Vagina (tissue), 2 donors: ENCODE data around the gene SNX7. TPM values are rescaled to one million over a fixed set of nuclear protein-coding genes. Genes with fewer than 3 reads are reported as not detected.

Experiments used
- DNase-seq, 2 donors: peaks; one replicate each; pipeline ENCODE4 v3.0.0-alpha.2; 2017; ENCODE audit errors: extremely low spot score in 2 of 2
- H3K27ac ChIP-seq: fragments of 200-600 bp; sonication (generic); one replicate; pipeline ENCODE4 v1.5.1; 2019
- H3K27me3 ChIP-seq: fragments of 200-600 bp; sonication (generic); one replicate; pipeline ENCODE4 v1.5.1; 2019
- H3K36me3 ChIP-seq, 2 donors: fragments of 200-600 bp; sonication (generic); one replicate each; pipeline ENCODE4 v1.5.1; 2017 to 2019
- H3K4me1 ChIP-seq: fragments of 200-600 bp; sonication (generic); one replicate; pipeline ENCODE4 v1.5.1; 2019
- H3K4me3 ChIP-seq, 2 donors: fragments of 200-600 bp; sonication (generic); 1 replicate in 1 of 2; 2 replicates in 1 of 2; pipeline ENCODE4 v1.5.1; 2016 to 2019
- H3K9me3 ChIP-seq: fragments of 200-600 bp; sonication (generic); one replicate; pipeline ENCODE4 v1.5.1; 2019
- POLR2A ChIP-seq, 2 donors: fragments of 450-650 bp; IDR thresholded peaks; one replicate each; pipeline ENCODE4 v1.6.1; 2017; ENCODE audit warnings: antibody characterized with exemption in 2 of 2, mild to moderate bottlenecking in 2 of 2, moderate library complexity in 2 of 2
- POLR2AphosphoS5 ChIP-seq, 2 donors: sonication (generic); formaldehyde crosslinking; IDR thresholded peaks; one replicate each; pipeline ENCODE4 v1.9.0; 2017; ENCODE audit warnings: antibody characterized with exemption in 2 of 2, mild to moderate bottlenecking in 2 of 2, low read depth in 1 of 2; ENCODE audit not compliant: insufficient read depth in 1 of 2
- intact Hi-C: fragments of 100-400 bp; cut with DNase I; formaldehyde crosslinking; loops from one replicate; pipeline ENCODE4 v1.15.1; 2023
- total RNA-seq: library from RNA; depleted of rRNA; stranded (reverse); fragments of >200 nt; gene quantifications from one replicate; pipeline ENCODE4 v1.2.3, GENCODE V29; 2016
- TF ChIP-seq, protein P1 (sequence below), 3 experiments: fragments of 450-650 bp in 2 of 3; fragments of 200-600 bp in 1 of 3; sonication (generic) in 1 of 3; IDR thresholded peaks; one replicate each; pipeline ENCODE4 v1.5.1; 2017 to 2019; ENCODE audit warnings: antibody characterized with exemption in 3 of 3, mild to moderate bottlenecking in 2 of 3, moderate library complexity in 2 of 3

Gene SNX7
- total RNA-seq, 1 donor from 2014 or later, result 21.4 TPM

DNA sequence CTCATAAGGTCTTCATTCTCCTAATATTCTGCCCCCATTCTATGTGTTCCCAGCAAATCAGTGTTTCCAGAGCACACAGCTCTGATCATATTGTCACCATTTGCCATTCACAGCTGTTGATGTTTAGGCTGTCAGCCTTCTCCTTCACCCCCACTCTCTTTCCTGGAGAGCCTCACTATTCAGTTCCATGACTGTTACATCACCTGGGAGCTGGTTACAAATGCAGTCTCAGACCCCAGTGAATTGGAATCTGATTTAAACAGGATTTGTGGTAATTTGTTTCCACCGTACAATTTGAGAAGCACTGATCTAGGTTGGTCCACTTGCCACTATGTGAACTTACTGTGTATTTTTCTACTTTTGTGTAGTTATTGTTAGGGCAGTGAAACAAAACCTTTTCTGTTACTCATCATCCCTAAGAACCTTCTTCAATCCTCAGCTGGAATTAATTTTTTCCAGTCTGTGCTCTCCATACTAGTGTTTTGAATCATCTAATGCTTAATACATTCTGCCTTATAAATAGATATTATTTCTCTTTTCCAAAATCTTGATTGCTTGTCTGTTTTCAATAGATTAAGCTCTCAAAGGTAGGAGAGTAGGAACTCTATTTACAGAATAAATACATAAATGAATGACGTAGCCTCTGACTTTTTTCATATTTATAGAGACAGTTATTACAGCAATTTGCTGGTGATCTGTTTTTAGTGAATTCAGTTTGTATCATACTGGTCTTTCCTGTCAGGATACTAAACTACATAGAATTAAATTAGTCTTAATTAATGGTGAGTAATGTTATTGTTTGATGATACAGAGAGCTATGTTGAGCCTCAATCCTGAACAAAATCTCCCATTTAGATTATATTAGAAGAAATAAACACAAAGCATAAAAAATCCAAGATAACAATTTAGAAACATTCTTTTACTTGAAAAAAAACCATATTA is 8.1 kb downstream of the SNX7 start:
- no peak for TF ChIP-seq POLR2A (IDR thresholded peaks at IDR 0.05)
- H3K4me3 ChIP-seq, result no peak overlapping the region
- no peaks in the 10 kb centered on the region for H3K36me3 ChIP-seq
- H3K4me1 ChIP-seq, result peaks cover 26% of the 10 kb centered on the region
- DNase-seq, result no peak
- no peaks in the 10 kb centered on the region for H3K27me3 ChIP-seq
- intact Hi-C loops, result no loop called here
- H3K27ac ChIP-seq, result no peak overlapping the region
- H3K9me3 ChIP-seq, result no peaks in the 10 kb centered on the region

DNA sequence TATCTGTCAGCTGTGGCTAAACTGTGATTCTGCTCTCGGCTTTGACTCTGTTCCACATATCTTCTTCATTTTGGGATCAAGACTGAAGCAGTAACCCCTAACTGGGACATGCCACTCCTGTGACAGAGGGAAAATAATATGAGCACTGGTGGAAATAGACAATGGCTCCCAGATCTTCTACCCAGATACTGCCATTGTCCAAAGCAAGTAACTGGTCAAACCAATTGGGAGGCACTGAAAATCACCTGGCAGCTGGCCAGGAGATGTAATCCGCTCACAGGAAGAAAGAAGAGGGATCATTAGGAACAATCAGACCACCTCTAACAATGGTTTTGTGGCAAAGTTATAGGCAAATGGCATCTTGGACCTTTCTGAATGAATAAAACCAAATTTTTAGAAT is 10.7 kb downstream of the SNX7 start:
- Histone ChIP-seq H3K4me1 (peaks cover 48% of the 10 kb centered on the region), H3K36me3 (no peaks in the 10 kb centered on the region), H3K9me3 (no peaks in the 10 kb centered on the region), H3K27ac (no peak overlapping the region), H3K27me3 (no peaks in the 10 kb centered on the region), H3K4me3 (no peak overlapping the region)
- DNase-seq, result no peak
- TF ChIP-seq POLR2A (IDR thresholded peaks at IDR 0.05) (no peak), POLR2AphosphoS5 (IDR thresholded peaks at IDR 0.05; ENCODE audit: insufficient read depth in 1 of 2, low read depth in 1 of 2) (no peak)
- TF ChIP-seq, protein P1, sequence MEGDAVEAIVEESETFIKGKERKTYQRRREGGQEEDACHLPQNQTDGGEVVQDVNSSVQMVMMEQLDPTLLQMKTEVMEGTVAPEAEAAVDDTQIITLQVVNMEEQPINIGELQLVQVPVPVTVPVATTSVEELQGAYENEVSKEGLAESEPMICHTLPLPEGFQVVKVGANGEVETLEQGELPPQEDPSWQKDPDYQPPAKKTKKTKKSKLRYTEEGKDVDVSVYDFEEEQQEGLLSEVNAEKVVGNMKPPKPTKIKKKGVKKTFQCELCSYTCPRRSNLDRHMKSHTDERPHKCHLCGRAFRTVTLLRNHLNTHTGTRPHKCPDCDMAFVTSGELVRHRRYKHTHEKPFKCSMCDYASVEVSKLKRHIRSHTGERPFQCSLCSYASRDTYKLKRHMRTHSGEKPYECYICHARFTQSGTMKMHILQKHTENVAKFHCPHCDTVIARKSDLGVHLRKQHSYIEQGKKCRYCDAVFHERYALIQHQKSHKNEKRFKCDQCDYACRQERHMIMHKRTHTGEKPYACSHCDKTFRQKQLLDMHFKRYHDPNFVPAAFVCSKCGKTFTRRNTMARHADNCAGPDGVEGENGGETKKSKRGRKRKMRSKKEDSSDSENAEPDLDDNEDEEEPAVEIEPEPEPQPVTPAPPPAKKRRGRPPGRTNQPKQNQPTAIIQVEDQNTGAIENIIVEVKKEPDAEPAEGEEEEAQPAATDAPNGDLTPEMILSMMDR (IDR thresholded peaks at IDR 0.05), result no peak
- intact Hi-C loops, result no loop called here

DNA sequence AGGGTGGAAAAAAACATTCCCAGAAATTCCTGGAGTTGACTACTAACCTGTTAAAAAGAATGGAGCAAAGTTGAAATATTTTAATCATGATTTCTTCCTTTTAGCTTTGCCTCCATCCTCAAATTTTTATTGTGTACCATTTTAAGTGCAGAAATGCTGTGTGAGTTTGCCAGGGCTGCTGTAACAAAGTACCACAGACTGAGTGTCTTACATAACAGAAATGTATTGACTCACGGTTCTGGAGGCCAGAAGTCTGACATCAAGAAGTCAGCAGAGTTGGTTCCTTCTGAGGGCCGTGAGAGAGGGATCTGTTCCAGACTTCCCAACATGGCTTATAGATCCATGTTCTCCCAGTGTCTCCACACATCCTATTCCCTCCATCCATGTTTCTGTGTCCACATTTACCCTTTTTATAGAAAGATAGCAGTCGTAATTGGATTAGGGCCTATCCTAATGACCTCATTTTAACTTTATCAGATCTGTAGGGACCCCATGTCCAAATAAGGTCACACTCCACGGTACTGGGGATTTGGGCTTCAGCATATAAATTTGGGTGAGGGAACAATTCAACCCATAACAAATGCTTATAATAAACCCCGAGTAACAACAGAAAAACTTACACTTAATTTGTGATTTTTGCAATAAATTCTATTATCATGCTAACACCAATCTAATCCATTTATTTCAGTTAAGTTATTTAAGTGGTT is 12.7 kb downstream of the SNX7 start:
- Histone ChIP-seq H3K27ac (no peak overlapping the region), H3K36me3 (no peaks in the 10 kb centered on the region), H3K4me1 (peaks cover 42% of the 10 kb centered on the region), H3K27me3 (no peaks in the 10 kb centered on the region), H3K9me3 (no peaks in the 10 kb centered on the region), H3K4me3 (no peak overlapping the region)
- intact Hi-C loops, result no loop called here
- DNase-seq, result no peak
- TF ChIP-seq POLR2AphosphoS5 (IDR thresholded peaks at IDR 0.05; ENCODE audit: insufficient read depth in 1 of 2, low read depth in 1 of 2), result no peak
- TF ChIP-seq, protein P1 (IDR thresholded peaks at IDR 0.05), result no peak
- TF ChIP-seq POLR2A (IDR thresholded peaks at IDR 0.05), result no peak

DNA sequence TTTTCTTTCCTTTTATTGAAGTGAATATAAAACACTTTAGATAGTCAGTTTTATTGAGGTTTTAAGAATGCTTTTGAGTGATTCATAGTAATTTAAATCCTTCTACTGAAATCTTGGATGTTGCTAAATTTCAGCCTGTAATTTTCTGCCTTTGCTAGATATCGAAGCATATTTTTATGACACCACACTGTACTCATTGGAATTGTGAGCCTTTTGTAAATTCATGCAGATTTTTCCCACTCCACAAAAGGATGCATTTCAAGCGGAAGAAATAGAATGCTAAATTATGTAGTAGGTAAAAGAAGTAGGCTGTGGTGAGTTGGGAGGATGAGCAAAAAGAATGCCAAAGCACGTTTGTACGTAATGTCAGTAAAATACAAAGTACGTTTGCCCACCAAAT is 13.8 kb downstream of the SNX7 start:
- intact Hi-C loops, result no loop called here
- no peaks in the 10 kb centered on the region for H3K27me3 ChIP-seq
- no peak for DNase-seq
- H3K27ac ChIP-seq, result no peak overlapping the region
- H3K36me3 ChIP-seq, result no peaks in the 10 kb centered on the region
- H3K4me3 ChIP-seq, result no peak overlapping the region
- H3K9me3 ChIP-seq, result no peaks in the 10 kb centered on the region
- TF ChIP-seq, protein P1 (IDR thresholded peaks at IDR 0.05), result no peak
- TF ChIP-seq POLR2A (IDR thresholded peaks at IDR 0.05) (no peak), POLR2AphosphoS5 (IDR thresholded peaks at IDR 0.05; ENCODE audit: insufficient read depth in 1 of 2, low read depth in 1 of 2) (no peak)
- H3K4me1 ChIP-seq, result peaks cover 34% of the 10 kb centered on the region

DNA sequence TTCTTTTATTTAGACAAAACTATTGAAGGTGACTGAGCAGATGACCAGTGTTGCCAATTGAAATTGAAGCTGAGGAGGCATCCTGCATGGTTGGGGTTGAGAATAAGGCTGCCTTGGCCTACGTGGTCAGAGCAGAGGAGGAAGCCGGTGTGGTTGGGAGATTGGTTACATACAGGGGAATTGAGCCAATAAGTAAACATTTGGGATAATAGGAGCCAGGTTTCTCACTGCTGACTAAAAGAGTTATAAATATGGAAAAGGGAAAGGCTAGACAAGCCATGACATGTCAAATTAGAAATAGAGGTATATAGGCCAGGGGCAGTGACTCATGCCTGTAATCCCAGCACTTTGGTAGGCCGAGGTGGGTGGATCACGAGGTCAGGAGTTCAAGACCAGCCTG is 15.8 kb downstream of the SNX7 start:
- intact Hi-C loops, result no loop called here
- no peak overlapping the region for H3K4me3 ChIP-seq
- no peaks in the 10 kb centered on the region for H3K36me3 ChIP-seq
- H3K4me1 ChIP-seq, result peaks cover 34% of the 10 kb centered on the region
- H3K27ac ChIP-seq, result no peak overlapping the region
- no peaks in the 10 kb centered on the region for H3K9me3 ChIP-seq
- TF ChIP-seq, protein P1 (IDR thresholded peaks at IDR 0.05), result no peak
- TF ChIP-seq POLR2A (IDR thresholded peaks at IDR 0.05), result no peak
- TF ChIP-seq POLR2AphosphoS5 (IDR thresholded peaks at IDR 0.05; ENCODE audit: insufficient read depth in 1 of 2, low read depth in 1 of 2), result no peak
- no peaks in the 10 kb centered on the region for H3K27me3 ChIP-seq
- no peak for DNase-seq
